ENCODE results near the gene NFIA.

NFIA gene

DNA sequence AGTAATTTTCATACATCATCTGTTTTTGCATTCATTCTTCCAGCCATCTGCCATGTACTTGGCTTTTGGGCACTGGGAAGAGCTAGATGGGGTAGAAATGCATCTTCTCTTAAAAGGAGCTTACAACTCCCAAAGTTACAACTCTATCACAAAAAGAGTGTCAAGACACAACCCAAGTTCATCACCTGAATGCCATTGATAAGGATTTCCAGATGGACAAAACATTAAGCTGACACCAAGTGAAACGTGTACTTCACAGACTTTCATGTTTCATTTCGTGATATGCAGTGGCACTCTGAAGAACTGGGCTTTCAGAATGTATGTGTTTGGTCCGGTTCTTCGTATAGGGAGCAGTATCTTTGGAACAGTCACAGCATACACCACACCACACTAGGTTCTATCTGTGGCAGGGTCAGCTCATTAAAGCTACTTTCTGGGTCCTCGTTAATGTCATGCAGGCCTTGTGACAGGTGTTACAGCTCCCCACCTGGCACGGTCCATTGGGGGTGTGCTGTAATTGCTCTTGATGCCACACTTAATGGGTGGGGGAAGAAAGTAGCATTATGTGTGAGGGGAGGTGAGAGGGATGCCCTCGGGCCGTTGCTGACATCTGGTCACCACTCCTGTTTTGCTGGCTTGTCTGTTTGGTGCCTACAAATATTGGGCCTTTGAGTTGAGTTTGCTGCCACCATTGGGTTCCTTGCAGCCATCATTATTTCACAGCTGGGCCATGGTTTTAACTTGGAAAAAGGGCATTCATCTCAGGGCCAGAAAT lies 164.9 kb downstream of the NFIA start:
- no peak for DNase-seq (ENCODE audit: low read depth in 2 of 2)

DNA sequence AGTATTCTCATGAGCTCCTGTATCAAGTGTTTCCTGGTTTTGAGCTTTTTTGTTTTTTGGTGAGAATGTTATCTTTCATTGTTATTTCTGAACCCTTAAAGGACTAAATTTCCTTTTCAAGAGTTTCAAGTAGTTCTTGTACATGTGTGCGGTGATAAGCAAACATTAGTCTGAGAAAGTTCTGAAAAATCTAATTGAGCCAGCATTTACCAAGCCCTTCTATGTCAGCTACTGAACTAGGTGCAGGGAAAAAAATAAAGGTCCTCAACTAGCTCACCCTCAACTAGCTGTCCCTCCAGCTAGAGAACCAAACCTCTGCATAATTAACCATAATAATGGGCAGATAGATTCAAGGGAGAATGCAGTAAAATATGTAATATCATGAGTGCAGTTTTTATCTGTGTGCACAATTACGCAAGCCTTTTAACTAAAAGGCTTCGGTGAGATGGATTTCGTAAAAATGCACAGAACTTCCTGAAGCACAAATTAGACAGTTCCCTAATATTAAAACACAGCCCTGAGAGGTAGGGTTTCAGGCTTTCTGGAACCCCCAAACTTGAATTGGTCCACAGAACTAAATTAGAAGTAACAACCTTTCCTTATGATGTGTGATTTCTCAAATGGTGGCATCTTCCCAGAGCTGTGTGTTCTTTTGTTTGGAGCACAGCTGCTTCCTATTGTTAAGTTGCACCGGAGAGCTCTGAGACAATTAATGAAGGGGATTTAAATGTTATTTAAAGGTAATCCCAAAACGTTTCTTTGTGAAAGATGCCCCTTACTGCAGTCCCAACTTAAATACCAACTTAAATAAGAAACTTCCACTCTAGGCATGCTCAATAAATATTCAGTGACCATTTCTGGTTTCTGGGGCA lies 165.8 kb downstream of the NFIA start:
- DNase-seq (ENCODE audit: low read depth in 2 of 2), result no peak

DNA sequence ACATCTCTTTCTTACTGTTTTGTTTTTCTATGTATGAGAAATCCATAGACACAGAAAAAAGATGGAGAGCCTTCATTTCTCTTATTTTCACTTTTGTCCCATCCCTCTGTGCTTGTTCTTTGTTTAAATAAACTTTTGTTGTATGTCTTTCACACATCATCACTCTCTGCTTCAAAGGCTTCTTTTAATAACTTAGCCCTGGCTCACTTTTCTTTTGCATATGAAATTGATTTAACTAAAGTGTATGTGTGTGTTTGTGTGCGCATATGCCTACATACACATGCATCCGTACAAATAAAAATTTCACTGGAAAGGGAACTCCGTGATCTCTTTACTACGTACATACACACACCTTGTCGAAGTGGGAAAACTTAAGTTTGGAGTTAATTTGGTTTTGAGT lies 168.6 kb downstream of the NFIA start:
- no peak for DNase-seq (ENCODE audit: low read depth in 2 of 2)

DNA sequence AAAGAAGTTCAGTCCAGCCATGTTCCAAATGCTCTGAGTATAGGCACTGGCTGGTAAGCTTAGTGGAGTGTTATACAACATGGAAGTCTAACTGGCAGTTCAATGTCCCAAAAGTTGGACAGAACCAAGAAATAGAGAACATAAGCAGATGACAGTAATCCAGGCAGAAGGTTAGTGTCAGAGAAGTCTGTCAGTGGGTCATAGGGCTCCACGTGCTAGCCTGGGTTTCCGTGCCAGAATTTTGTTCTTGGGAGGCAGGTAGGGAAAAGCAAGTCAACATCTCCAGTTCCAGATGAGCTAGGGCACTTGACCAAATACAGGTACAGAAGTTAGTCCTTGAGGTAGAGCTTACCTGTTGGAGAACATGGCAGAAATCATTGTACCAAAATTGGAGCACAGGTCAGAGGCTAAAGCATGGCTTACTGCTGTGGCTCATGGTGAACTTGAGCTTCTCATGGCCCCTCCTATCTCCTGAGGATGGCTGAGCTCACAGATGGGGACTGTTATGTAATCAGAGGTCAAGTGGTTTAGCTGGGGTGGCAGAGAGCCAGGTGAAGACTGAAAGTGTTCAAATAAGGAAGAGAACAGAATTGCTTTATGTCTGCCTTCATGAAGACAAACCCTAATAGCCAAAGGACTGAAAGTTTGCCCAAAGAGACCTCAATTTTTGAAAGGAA lies 170.8 kb downstream of the NFIA start:
- DNase-seq (ENCODE audit: low read depth in 2 of 2), result no peak

DNA sequence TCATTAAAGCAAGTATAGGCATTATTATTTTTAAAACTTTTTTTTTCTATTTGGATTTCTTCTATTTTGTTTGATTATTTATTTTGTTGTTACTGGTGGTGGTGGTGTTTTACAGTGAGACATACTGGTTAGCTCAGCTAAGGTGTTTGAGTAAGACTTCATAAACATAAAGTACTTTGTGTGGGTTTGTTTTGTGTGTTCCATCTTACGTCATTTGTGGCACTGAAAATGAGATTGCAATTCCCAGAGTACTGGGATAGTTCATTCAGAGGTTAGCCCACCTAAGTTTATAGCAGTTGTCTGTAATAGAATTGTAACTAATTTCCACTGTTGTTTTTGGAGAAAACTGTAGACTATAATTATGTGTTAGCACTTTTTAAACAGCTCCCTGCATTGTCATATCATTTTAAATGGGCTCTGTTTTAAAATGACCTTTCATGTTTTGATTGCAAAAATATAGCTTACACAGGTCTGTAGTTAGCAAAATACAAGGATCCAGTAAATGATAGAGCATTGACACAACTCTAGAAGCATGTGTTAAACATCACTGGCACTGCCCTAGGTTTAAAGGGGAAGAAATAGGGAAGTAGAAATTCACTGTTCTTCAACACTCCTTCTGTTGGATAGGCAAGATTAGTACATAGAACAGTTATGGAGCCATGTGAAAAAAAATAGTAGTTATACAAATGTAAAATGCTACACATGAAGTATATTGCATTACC lies 171.7 kb downstream of the NFIA start:
- no peak for DNase-seq (ENCODE audit: low read depth in 2 of 2)

DNA sequence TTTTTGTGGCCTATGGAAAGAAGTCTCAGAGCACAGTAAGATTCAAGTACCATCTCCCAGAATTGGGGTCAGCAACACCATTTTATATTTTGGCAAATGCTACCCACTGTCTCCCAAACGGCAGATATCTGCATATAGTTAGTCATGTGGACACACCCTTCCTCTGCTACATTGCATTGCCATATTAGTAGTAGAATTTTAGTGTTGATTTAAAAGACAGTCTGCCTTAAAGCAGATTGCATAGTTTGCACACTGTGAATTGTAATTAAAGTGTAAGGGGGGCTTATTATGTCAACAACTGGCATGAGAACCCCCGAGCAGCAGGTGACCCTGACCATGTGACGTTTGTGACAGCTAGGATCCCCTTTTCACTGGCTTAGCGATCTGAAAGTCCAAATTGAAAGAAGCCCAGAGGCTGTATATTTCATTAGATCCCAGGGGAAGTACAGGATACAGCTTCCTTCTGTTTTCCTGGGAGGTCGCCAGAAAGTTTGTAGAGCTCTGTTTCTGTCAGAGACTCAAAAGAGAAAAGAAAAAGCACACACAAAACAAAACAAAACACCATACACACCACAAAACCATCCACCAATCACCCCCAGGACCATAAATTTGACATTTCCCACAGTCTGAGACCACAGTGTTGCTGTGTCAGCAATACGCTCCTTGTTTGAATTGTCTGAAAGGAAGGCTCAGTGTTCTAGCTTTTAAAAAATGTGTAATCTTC lies 172.4 kb downstream of the NFIA start:
- no peak for DNase-seq (ENCODE audit: low read depth in 2 of 2)

DNA sequence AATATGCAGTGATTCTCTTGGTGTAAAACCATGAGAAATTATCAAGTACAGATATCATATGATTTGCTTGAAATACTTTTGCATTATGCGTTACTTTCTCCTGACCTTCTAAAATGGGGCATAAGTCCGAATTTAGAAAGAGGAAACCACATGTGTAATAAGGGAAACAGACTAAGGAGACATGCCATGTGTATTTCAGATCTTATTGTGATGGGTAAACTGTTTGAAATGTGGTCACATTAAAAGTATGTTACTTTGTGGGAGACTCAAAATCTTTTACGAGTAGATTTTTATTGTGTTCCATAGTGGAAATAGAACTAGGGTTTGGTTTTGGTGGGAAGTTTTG lies 173.0 kb downstream of the NFIA start:
- no peak for DNase-seq (ENCODE audit: low read depth in 2 of 2)

DNA sequence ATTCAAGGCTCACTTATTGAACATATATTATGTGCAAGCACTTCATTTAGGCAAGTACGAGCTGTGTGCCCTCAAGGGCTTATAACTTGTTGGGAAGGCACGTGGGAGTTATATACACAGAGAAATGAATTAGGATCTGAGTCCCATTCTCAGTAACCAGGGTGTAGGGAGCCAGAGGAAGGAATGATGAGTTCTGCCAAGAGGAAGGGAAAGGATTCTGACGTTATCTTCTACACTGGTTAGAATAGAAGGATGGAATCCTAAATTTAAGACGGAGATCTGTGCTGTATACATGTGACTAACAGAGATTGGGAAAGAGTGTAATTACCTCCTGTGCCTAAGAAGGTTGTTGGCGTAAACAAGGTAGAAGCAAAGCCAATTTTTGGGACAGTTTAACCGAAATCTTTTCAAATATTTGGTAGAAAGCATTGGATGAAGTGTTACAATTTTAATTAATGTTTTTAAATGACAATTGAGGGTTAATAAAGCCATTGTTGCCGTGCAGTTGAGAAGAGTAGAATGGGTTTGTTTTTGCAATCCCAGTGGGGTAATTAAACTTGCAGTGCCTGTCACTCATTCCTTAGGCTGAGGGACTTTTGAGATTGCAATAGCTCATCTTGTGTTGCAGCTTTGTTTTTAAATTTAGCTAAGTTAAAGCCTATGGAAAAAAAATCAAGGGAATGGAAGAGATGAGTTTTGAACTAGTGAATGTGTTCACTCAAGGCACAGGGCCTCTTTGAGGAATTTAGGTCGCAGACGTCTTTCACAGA lies 177.2 kb downstream of the NFIA start:
- no peak for DNase-seq (ENCODE audit: low read depth in 2 of 2)

DNA sequence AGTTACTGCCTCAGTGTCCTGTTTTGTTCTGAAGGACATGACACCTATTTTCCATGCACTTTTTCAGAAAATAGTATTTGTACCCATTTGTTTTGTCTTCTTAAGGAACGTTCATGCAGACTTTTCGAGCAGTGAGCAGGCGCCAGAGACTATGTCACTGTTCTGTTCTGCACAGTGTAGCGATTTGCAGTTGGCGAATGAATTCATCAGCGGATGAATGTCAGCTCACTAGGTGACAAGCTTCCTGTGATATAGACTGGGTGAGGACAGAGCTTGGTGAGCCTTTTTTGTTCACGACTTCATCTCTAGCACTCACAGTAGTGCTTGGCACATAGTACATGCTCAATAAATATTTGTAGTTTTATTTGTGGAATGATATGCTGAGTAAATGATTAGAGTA lies 177.8 kb downstream of the NFIA start:
- DNase-seq (ENCODE audit: low read depth in 2 of 2), result no peak

DNA sequence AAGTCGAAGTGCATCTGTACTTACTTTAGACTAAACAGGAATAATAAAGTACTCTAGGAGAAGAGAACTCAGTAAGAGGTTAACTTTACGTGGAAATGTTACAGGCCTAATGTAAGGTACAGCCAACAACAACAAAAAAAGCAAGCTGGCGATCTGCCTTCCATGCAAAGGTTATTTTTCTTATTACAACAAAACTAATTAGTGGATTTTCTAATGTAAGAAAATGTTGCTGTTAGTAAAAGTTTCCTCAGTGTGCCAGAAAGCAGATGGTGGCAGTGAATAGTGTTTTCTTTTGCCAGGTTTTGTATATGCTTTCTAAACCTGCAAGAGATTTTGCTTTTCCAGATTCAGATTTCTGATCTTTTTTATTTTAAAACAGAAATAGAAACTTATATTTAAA lies 179.2 kb downstream of the NFIA start:
- no peak for DNase-seq (ENCODE audit: low read depth in 2 of 2)

DNA sequence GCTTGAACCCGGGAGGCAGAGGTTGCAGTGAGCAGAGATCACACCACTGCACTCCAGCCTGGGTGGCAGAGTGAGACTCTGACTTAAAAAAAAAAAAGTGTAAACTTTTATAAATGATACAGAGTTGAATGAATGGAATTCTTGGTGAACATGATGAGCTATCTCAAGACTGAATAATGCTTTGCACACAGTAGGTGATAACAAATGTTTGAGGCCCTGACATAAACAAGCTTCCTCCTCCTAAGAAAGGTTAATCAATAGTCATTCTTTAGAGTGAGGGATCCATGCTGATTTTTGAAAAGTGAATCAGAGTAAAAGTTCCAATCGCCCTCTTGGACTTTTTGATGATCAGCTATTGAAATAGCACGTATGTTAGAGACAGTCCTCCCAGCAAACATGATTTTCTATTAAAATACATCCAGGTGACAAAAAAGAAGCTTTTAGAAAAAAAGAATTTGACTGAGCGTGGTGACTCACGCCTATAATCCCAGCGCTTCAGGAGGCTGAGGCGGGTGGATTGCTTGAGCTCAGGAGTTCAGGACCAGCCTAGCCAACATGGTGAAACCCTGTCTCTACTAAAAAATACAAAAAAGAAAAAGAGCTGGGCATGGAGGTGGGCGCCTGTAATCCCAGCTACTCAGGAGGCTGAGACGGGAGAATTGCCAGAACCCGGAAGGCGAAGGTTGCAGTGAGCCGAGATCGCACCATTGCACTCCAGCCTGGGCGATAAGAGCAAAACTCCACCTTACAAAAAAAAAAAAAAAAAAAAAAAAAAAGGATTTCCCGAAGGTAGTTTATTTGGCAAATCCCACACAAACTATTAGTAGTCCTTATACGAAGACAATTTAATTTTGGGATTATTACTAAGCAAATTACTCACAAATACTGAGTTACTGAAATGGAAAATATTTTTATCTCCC lies 181.8 kb downstream of the NFIA start:
- DNase-seq (ENCODE audit: low read depth in 2 of 2), result no peak

DNA sequence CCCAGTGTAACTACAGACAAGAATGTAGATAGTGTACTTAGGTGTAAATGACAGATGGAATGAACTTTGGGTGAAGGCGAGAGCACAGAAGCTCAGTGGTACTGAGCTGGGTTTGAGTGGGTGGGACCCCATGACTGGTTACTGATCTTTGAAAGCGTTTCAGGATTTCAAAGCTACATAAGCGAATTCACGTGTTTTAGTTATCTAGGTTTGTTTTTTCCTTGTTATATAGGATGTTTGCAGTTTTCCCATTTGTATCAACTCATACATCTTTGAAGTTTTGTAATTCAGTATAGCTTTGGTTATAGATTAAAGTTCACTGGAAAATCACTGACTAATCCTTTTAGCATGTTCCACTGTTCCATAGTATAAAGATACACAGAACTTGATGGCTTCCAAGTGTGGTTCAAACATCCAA lies 182.5 kb downstream of the NFIA start:
- no peak for DNase-seq (ENCODE audit: low read depth in 2 of 2)

DNA sequence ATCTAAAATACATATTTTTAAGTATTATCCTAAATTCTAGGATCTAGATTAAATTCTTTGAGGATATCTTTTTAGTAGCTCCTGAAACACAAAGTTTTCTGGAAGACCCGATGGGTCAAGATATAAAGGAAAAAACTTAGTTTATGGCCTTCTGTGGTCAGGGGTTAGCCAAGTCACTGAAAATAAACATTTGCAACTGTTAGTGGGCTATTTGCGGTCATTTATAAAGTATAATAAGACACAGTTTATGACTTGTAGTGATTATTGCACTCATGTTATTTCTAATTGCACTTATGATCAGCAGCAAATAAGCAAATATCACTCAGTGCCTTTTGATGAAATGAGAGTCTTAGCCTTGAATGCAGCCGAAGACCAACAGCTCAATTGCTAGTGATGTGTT lies 183.3 kb downstream of the NFIA start:
- DNase-seq (ENCODE audit: low read depth in 2 of 2), result no peak

DNA sequence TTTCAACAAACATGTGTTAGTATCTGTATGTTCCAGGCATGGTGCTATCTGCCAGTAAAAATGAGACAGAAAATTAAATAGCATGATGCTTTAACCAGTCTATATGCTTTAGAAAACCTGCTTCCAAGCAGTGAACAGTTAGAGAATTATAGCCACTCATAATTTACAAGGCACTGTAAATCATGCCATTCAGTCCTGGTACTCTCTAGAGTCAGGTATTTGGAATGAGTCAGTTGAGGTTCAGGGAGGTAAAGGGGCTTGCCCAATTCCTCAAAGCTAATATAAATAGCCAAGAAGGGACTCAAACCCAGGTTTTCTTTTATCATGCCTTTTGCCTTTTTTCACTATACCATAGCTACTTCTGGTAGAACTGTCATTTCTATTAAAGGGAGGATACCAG lies 184.4 kb downstream of the NFIA start:
- DNase-seq (ENCODE audit: low read depth in 2 of 2), result no peak

DNA sequence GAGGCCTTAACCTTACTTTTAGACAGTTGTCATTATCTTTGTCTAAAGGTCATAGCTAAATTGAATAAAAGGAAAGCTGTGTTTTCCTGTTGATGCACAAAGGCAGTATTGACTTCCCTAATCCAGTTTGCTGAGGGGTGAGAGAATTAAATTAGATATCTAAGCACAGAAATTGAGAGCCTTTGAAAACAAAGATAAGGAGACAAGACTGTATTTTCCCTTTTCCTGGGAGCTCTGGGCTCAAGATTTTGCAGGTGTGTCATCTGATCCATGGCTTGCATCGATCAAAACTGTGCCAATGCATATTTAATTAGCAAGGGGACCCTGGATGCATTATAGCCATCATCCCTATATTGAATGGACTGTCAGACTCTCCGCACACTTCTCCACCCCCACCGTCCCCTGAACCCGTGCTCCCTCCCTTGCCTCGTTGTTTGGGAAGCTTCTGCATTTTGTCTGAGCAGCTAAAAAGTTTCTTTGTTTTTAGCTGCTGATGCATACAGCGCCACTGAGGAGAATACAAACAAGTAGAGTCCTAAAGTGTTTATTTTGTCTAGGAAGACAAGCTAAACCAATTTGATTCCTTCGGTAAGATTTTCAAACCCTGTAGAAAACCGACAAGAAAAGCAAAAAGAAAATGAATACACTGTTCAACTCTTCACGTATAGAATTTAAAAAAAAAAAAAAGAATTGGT lies 186.3 kb downstream of the NFIA start:
- no peak for DNase-seq (ENCODE audit: low read depth in 2 of 2)

DNA sequence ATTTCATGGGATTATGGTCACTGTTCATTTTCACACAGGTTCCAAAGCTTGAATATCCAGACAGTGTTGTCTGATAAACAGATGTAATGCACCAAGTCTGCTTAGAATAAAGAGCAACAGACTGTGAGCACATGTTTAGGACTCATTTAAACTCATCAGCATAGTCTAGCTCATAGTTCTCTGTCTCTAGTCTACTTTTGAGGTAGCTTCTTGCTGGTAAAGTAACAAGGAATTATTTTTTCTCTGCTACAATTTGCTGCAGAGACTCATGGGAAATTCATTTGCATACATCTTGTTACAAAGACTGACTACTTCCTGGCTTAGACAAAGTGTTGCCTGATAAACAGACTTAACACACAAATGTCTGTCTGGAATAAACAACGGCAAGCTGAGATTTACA lies 187.2 kb downstream of the NFIA start:
- no peak for DNase-seq (ENCODE audit: low read depth in 2 of 2)

DNA sequence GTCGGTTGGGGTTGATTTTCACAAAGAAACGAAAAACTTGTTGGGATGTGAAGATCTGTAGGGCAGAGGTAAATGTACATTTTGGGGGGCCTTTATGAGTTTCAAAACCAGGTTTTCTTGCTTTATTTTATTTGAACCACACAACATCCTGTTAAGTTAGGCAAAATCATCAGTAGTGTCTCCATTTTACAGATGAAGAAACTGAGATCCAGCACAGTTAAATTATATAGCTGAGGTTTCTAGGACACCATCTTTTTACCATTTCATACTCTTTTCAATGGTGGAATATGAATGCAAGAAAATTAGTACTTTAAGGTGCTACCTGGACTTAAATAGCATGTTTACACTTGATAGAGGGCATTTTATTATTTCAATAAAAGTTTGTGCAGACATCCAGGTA lies 187.7 kb downstream of the NFIA start:
- DNase-seq (ENCODE audit: low read depth in 2 of 2), result no peak

DNA sequence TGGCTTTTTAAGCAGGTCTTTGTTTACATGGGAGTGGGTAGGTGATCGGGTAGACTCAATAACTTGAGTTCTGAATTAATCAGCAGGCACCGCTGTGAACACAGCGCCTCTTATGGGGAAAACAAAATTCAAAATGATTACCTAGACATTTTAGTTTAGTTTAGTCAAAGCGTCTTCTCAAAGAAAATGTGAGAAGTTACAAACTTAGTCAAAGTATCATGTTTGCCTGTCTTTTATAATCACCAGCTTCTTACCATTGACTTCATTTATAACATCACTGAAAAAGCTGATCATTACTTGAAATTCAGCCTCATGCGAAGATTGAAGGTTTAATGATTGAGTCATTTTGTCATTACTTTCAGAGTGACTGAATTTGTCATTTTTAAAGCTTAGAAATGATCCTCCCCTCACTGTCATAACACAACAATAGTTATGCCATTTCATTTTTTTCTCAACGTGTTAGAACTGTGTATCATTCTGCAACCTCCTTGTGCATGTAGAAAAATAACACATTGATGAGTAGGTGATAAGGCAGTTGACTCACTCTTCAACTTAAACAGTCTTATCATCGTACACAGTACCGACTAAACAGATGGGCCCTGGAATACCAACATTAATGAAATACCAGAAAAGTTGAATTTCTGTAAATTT lies 188.5 kb downstream of the NFIA start:
- DNase-seq (ENCODE audit: low read depth in 2 of 2), result no peak

Data from stimulated activated CD8-positive, alpha-beta memory T cell treated with anti-CD3 and anti-CD28 coated beads, Interleukin-15, amount 100 ng/mL, for 4 hours (primary cell).